Activated T-cell treated with anti-CD3 and anti-CD28 coated beads for 24 hours (primary cell): ENCODE measurements around the gene TCL1A.
A peak's percentile ranks its signal among the peaks of the same experiment; 100 is the strongest.

Experiments used
- DNase-seq: peaks from one replicate; pipeline ENCODE4 v3.0.0-alpha.2; 2020; ENCODE audit warnings: low read depth

Gene TCL1A

DNA sequence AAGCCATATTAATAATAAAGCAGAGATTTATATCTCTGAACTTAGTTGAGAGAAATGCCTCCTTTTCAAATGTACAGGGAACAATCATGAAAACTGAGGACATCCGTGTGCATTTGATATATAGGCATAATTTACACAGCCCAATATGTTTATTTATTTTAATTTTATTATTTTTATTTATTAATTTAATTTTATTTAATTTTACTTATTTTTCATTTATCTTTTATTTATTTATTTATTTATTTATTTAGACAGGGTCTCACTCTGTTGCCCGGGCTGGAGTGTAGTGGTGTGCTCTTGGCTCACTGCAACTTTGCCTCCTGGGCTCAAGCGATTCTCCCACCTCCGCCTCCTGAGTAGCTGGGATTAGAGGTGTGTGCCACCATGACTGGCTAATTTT lies 8.4 kb downstream of the TCL1A start:
- no peak for DNase-seq

DNA sequence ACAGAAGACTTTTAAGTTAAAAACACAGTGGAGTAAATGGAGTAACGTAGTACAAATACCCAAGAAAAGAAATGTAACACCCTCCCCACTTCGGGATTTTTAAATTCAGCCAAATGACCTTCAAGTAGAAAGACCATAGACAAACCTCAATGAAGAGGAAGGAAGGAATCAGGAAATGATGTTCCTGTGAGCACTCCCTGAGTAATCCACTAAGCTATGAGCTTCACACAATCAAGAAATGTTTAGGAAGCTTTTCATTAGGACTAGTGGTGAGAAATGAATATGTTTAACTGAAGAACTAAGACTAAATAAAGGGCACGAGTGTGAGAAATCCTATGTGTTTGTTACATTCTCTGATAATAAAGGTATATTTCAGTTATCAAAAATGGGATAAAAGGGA lies 10.1 kb downstream of the TCL1A start:
- DNase-seq = no peak

DNA sequence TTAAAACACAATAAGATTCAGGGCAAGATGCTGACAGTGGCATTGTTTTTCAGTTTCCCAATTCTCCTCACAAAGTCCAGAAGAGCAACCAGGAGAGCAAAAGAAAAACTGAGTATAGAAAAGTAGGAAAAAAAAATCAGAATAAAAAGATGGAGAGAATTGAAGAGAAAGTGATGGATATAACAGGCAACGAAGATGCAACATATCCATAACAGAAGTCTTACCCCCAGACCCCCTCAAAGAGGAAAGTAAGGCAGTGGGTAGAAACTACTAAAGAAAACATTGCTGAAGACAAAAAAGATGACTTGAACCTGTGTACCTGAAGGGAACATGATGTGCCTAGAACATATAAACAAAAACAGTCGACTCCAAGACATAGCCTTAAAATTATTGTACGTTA lies 10.6 kb downstream of the TCL1A start:
- no peak for DNase-seq

DNA sequence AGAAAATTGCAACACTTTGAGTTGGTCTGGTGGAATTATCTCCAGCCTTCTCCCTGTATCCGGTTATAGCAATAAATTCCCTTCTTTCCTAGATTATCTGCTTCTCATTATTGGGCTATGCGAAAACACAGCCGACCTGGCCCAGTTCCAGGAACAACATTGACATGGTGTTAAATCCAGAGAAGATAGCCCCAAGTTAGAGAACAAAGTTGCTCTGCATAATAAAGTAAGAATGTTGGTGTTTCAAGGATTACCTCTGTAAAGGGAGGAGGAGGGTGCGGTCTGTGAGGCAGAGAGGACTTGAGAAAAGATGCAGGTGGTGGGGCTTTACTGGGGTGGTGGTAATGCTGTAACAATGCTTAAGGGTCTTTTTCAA lies 12.1 kb downstream of the TCL1A start:
- DNase-seq = no peak

DNA sequence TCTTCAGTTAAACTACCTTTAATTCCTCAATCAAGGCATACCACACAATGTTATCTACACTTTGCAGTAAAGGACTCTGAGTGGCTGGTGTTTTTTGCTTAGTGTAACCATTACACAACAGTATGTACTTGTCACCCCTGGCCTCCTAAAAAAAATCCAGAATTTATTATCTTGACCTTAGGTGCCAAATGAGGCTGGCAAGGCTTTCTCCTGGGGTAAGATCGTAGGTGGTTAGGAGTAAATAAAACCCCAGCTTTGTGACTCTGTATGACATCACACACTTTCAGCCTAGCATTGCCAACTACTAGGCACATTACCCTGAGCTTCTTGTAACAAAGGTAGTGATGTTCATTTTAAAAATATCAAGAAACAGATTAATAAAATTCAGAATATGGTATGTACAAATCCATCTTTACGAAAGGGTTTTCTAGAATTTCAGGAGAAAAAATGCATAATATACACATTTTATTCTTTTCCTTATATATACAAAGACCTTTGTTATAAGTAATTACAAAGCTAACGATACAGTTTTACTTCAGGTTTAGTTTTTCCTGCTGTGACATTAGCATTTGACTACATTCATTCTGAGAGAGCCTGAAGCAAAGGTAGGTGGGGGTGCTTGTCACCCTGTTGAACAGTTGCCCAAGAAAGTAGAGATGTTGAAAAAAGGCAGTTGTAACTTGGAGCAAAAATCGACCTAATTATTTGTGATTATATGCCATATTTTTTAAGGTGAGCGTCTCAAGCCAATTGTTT lies 13.5 kb downstream of the TCL1A start:
- no peak for DNase-seq

DNA sequence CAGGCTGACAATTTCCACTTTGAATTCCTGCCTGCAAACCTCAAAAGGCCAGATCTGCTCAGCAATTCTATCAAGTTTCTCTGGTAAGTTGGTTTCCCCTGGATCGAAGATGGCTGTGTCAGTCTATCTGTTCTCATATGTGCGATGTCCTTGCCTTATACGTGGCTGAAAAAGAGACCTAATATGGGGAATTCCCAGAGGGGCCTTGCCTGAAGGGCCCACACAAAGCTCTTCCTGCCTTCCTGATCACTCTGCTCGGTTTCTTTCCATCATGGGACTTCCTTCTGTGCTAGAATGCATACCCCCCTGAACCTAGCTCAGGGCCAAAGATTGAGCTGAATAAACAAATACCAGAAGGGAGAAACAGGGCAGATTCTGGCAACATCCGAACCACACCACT lies 14.5 kb downstream of the TCL1A start:
- no peak for DNase-seq

DNA sequence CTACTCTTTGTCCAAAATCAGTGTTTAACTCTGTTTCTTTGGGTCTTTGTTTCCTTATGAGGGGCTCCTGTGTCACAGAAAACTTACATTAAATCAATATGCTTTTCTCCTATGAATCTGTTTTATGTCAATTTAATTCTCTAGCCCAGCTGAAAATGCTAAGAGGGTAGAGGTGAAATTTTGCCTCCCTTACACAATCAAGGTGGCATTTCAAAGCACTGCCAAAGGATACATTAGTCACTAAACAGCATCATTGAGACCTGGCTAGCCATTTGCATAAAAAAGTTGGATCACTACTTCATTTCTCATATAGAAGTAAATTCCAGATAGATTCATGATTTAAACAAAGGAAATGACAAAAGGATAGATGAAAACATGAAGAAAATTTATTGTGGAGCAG lies 15.6 kb downstream of the TCL1A start:
- no peak for DNase-seq

DNA sequence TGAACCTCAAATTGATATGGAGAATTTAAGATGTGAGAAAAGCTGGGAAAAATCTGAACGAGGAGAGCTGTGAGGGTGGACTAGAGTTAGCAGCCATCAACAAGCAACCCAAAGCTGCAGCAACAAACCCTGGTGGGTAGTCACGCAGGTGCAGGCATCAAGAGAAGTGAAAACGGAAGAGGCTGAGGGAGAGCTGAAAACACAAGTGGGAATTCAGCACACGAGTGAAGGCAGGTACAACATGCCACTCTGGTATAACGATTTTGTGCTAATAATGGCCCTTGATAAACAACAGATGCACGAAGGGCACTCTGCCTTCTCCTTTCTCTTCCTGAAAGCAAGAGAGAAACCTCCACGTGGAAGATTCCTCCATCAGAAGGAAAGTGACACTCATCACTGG lies 16.2 kb downstream of the TCL1A start:
- no peak for DNase-seq

DNA sequence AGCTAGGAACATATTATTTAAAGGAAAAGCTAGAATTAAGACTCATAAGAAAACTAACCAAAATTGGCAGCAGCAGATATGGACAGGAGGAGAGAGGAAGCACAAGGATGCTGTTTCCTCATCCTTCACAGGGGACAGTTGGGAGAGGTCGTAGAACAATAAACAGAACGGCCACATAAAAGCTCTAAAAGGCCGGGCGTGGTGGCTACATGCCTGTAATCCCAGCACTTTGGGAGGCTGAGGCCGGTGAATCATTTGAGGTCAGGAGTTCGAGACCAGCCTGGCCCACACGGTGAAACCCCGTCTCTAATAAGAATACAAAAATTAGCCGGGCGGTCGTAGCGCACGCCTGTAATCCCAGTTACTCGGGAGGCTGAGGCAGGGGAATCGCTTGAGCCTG lies 17.2 kb downstream of the TCL1A start:
- no peak for DNase-seq

DNA sequence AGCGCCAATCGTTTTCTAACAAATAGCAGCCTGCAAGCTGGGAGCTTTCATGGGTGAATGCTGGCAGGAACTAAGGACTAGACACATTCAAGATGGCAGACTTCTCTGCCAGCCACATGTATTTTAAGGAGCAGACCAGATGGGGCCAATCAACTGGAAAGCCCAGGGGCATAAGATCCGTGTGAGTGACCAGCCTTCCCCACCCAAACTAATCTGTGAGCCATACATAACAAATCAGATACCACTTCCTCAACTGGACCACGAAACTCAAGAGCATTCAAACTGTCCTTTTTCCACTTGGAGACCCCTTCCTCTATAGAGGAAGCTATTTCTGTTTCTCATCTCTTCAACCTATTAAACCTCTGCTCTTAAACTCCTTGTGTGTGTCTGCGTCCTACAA lies 18.0 kb downstream of the TCL1A start:
- DNase-seq = no peak

DNA sequence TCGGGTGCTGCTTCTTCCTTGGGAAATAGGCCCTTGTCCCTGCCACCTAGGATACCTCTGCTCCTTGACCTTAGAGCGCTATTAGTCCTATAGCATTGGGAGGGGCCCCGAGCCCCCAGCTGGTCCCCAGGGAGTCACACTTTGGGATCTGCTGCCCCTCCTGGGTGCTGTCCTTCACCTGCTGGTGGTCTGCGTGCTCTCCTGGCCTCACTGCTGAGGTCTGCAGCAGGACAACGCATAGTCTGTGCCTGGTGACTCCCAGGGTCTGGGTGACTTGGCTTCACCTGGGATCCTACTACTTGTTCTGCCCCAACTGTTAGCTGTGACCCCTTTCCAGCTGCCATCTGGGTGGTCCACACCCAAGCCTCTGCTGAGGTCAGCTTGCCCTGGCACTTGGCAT lies 18.9 kb downstream of the TCL1A start:
- no peak for DNase-seq

DNA sequence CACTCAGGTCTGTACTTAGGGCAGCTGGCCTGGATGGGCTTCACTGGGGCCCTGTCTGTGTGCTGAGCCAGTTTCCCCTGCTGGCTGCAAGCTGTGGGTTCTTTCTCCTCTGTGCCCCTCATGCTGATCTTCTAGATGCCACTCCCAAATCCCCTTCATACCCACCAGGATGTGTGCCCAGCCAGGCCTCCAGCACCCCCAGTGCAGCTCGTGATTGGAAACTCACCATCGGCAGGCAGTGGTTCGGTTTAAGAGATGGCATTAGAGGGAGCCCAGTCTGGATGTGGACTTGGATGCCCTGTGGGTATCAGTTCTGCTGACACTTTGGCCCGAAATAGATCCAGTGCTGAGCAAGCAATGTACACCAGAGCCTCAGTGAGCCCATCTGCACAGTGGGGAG lies 21.8 kb downstream of the TCL1A start:
- no peak for DNase-seq

DNA sequence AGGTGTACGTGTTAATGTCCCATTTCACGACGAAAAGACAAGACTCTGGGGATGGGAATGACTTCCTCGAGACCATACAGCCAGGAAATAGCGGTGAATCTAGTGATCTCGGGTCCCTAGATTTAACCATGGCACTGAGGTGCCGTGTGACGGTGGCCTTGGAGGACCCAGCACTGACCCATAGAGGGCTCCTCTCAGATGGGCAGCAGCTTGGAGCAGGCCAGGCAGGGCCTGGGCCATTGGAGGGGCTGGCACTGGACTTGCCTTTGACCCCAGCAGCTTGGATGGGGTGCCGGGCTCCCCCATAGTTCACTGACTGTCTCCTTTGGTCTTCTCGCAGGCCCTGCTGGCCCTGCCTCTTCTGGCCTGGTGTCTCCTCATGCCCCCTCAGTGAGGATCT lies 22.3 kb downstream of the TCL1A start:
- DNase-seq = no peak

DNA sequence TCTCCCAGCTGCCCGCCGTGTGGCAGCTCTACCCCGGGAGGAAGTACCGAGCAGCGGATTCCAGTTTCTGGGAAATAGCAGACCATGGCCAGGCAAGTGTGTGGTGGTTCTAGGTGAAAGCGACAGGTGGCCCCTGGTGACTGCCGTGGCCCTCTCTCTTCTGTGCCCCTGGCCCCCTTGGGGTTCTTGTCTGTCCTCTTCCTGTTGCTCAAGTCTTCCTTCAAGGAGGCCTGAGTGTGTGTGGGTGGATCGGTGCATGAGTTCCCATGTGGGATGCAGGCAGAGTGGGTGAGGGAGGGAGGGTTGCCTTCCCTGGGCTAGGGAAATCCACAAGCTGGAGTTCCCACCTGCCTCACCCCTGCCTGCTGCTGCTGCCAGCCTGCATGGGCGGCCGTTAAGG lies 23.1 kb downstream of the TCL1A start:
- no peak for DNase-seq

DNA sequence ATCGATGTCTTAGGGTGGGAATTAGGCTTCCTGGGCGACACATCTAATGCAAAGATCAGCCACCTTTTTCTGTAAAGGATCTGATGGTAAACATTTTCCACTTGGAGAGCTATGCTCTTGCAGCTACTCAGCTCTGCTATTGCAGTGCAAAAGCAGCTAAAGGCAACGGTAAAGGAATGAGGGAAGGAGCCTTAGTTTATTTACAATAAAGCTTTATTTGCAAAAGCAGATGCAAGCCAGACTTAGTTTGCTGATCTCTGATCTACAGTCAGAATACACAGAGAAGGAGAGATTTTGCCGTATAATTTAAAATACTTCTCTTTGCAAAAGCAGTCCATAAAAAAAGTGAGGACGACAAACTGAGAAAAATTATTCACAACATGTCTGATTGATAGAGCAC lies 24.5 kb downstream of the TCL1A start:
- DNase-seq = no peak

DNA sequence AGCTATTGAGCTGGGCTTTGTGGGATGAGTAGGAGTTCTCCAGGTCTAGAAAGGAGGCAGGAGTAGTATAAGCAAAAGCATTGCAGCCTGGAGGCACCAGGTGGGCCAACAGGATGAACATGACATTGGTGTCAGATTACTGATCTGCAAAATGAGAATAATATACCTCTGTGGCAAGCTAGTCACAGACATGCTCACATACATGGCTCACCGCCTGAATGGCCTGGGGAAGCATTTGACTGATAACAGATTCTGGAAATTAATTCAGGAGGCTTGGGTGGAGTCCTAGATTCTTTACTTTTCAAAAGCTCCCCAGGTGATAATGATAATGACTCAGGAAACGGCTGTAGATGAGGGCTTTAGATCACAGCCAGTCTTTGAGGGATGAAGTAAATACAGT lies 27.0 kb downstream of the TCL1A start:
- no peak for DNase-seq

DNA sequence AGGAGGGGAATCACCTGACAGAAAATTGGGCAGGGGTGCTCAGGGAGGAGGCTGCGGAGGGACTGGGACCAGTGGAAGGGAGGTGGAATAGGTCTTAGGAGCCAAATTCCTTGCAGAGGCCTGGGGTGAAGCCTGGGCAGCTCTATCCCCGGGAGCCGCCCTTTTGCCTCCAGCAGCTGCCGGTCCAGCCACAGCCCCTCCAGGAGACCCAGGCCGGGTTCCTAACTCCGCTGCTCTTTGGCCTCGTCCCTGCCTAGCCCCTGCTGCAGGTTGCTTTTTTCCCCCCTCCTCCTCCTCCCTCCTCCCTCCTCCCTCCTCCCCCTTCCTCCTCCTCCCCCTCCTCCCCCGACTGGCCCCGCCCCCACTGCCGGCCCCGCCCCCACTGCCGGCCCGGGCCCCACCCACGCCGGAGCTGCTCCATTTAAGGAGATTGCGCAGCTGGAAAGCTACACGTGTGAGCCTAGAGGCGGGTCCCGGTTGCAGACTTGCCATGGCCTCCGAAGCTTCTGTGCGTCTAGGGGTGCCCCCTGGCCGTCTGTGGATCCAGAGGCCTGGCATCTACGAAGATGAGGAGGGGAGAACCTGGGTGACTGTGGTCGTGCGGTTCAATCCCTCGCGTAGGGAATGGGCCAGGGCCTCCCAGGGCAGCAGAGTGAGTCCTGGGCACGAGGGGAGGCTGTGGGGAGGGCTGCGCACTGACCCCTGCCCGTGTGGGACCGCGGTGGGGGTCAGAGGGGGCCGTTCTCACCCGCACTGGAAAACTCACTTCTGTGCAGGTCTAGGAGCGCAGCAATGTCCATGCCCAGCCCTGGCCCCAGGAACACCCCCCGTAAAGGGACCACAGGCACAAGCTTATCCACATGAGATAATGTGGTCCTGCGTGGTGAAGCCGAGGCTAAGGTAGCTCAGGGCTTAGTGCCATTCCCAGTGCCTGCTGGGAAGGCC lies 27.7 kb downstream of the TCL1A start, which contains the start of gene TCL1B:
TSS of gene TCL1B (plus strand) at position 449 of the 945 bp plus-strand sequence. CDS start at position 491, 42 bp downstream.
- DNase-seq = no peak

DNA sequence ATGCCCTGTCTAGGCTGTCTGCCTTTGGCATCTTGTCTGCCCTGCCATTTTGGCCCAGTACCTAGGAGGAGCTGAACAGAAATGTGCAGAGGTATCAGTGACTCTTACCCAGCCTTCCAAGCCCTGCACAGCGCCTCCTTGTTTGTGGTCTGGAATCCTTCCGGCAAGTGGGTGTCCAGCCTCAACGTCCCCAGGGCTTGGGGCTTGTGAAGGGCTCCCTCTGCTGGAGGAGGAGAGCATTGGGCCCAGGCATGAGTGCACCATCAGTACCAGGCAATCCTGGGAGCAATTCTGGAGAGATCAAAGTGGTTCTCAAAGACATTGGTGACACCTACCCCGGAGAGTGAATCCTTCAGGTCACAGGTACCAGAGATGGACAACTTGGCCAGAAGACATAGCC lies 30.1 kb downstream of the TCL1A start:
- peak; percentile 16 for DNase-seq

DNA sequence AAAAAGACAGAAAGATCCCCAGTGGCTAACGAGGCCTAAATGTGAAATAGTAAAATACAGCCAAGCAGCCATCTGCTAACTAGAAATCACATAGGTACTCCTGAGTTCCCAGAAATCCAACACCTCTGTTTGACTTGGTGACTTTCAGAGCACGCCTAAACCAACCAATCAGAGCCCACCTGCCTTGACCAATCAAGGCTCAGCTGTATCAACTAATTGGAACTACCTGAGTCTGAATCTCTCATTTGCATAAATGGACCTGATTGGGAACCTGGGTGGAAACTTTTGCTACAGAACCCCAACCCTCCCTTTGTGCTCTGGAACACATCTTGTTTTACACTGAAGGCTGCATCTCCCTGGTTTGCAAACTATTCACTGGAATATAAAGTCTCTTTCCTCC lies 32.8 kb downstream of the TCL1A start:
- DNase-seq = no peak

DNA sequence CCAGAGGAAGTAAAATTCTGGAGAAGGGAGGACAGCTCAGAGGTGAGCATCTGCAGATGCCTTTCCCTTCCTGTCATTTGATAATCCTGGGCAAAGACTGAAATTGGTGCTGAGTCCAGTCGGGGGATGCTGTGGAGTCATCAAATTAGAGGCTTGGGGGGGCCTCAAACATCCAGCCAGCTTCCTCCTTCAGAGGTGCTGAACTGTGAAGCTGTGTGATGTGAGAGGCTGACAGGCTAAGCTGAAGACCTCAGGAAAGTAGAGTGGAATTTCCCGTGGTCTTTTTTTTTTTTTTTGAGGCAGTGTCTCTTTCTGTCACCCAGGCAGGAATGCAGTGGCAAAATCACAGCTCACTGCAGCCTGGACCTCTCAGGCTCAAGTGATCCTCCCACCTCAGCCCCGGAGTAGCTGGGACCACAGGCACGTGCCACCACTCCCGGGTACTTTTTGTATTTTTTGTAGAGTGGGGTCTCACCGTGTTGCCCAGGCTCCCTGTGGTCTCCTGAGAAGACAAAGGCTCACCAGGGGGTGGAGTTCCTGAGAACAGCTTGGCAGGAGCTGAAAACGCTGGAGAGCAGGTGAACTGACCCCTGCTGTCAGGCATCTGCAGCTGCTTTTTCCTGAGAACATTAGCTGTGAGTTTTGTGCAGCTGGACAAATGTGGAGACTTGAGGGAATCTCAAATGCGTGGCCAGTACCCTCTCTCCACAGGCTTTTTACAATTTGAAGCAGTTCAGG lies 33.8 kb downstream of the TCL1A start:
- no peak for DNase-seq

DNA sequence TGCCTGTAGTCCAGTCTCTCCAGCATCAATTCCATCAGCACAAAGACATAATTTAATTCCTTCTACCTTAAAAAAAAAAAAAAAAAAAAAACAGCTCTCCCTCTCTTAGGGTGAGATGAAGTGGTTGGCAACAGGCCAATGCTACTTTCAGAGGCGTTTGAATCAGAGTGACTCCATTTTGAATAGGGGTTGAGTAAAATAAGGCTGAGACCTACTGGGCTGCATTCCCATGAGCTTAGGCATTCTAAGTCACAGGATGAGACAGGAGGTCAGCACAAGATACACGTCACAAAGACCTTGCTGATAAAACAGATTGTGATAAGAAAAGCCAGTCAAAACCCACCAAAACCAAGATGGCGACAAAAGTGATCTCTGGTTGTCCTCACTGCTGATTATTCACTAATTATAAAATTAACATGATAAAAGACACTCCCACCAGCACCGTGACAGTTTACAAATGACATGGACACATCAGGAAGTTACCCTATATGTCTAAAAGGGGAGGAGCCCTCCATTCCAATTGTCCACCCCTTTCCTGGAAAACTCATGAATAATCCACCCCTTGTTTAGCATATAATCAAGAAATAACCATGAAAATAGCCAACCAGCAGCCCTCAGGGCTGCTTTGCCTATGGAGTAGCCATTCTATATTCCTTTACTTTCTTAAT lies 34.6 kb downstream of the TCL1A start:
- no peak for DNase-seq

DNA sequence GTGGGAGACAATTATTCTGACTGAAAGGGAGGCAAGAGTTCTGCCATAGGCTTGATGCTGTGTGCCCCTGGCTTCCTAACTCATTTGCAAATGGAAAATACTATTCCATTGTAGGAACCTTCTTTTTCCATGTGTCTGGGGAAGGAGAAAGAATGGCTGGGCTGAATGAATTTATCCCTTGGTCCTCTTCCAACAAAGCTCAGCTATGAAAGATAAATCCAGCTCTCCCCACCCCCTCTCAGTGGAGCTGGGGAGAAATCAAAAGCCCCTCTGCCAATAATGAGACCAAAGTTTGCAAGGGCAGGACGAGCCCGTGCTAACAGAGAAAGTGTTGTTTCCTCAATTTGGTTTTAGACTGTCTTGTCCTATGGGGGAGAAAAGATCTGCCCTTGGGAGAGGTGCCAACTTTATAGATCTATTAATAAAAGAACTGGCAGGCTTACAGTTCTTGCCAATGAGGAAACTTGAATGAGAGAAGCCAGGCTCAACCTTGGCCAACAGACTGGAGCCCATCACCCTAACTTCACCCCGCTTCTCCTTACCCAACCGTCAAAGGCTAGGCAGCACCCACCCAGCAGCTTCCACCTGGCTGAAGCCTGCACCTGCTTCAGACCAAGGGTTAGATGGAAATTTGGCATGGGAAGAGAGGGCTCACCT lies 36.6 kb downstream of the TCL1A start:
- DNase-seq = no peak
